ENCODE data around the gene PDLIM5.

- TF ChIP-seq CTCF (IDR thresholded peaks at IDR 0.05 in 4 of 5, conservative IDR thresholded peaks at IDR 0.05 in 1 of 5), result no peak
- TF ChIP-seq POLR2A (IDR thresholded peaks at IDR 0.05), result no peak
These were observed 17.6 kb downstream of the PDLIM5 start for GRCh38 chr4:94469221-94469784.
